Skeletal muscle tissue (tissue), 4 donors: ENCODE measurements around the gene SELENOS. TPM values are rescaled to one million over a fixed set of nuclear protein-coding genes. Genes with fewer than 3 reads are reported as not detected.
"Not testable (repeated sequence)": the region's sequence is repeated elsewhere in the genome, so short reads cannot be mapped to it uniquely, and the experiment has no call there.

Source experiments
- H3K27ac ChIP-seq: one replicate; pipeline ENCODE4 v1.7.0; 2013; ENCODE audit warnings: mild to moderate bottlenecking, low read depth, low read length, inconsistent platforms
- H3K27me3 ChIP-seq, 3 donors: one replicate each; pipeline ENCODE4 v1.7.0; 2013; ENCODE audit warnings: low read length in 3 of 3; ENCODE audit not compliant: control insufficient read depth in 3 of 3, insufficient read depth in 3 of 3
- H3K36me3 ChIP-seq, 3 donors: one replicate each; pipeline ENCODE4 v1.7.0; 2013; ENCODE audit warnings: low read length in 3 of 3; ENCODE audit not compliant: control insufficient read depth in 3 of 3, insufficient read depth in 3 of 3
- H3K4me1 ChIP-seq, 3 donors: one replicate each; pipeline ENCODE4 v1.7.0; 2013; ENCODE audit warnings: low read length in 3 of 3, mild to moderate bottlenecking in 3 of 3; ENCODE audit not compliant: control insufficient read depth in 3 of 3, insufficient read depth in 3 of 3
- H3K4me3 ChIP-seq, 3 donors: one replicate each; pipeline ENCODE4 v1.7.0; 2013; ENCODE audit warnings: low read length in 3 of 3
- H3K9ac ChIP-seq, 3 donors: one replicate each; pipeline ENCODE4 v1.7.0; 2013; ENCODE audit warnings: low read length in 3 of 3, mild to moderate bottlenecking in 3 of 3, moderate library complexity in 2 of 3, low read depth in 1 of 3
- H3K9me3 ChIP-seq, 3 donors: one replicate each; pipeline ENCODE4 v1.7.0; 2013; ENCODE audit warnings: low read length in 3 of 3; ENCODE audit not compliant: control insufficient read depth in 3 of 3
- total RNA-seq: library from RNA; depleted of rRNA; stranded (reverse); fragments of >200 nt; gene quantifications from one replicate; pipeline ENCODE4 v1.2.3, GENCODE V29; 2014
- donor health status: Osteomylitis.

SELENOS gene
- total RNA-seq, 1 donor from 2014 or later = 25.6 TPM

- peak overlapping the region in 1 of 3 donors; percentile 88 for H3K9ac ChIP-seq
- H3K27ac ChIP-seq = no peak overlapping the region
- H3K4me3 ChIP-seq = peak overlapping the region; percentile 83 to 98 (median 94)
These were observed 19.4 kb upstream of the SELENOS start for GRCh38 chr15:101296418-101297405.

DNA sequence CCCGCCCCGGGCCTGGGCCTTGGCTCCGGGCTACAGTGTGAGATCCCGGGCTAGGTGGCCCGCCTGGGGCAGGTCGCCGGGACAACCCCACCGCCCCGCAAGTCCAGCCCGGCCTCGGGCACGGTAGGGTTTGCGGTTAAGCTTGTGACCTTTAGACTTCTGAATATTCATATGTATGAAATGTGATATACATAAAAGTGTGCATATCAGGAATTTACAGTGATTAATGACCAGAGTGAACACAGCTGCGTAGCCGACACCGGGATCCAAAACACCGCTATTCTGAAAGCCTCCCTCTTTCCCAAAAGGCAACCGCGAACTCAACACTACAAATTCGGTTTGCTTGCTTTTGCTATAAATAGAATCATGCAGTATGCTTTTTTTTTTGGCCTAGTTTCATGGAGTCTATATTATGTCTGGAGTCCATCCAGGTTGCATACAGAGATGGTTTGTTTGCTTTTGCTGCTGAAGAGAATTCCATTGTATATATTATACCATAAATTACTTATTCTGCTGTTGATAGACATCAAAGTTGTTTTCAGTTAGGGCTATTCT is 18.4 kb upstream of the SELENOS start:
- Histone ChIP-seq H3K9me3 (no peaks in the 10 kb centered on the region), H3K36me3 (peaks cover 0 to 2% (median 0%) of the 10 kb centered on the region in 3 donors), H3K27me3 (no peaks in the 10 kb centered on the region), H3K4me1 (peaks cover 23 to 33% (median 24%) of the 10 kb centered on the region in 3 donors), H3K4me3 (peak overlapping the region; percentile 83 to 98 (median 94)), H3K27ac (peak overlapping the region; percentile 91), H3K9ac (peak overlapping the region; percentile 88 to 96 (median 96))

More at GRCh38 chr15:101296418-101297405, 19.4 kb upstream of the SELENOS start:
- H3K4me1 ChIP-seq = peaks cover 23 to 33% (median 24%) of the 10 kb centered on the region in 3 donors
- H3K9me3 ChIP-seq = no peaks in the 10 kb centered on the region
- H3K36me3 ChIP-seq = peaks cover 0 to 2% (median 0%) of the 10 kb centered on the region in 3 donors
- H3K27me3 ChIP-seq = no peaks in the 10 kb centered on the region

DNA sequence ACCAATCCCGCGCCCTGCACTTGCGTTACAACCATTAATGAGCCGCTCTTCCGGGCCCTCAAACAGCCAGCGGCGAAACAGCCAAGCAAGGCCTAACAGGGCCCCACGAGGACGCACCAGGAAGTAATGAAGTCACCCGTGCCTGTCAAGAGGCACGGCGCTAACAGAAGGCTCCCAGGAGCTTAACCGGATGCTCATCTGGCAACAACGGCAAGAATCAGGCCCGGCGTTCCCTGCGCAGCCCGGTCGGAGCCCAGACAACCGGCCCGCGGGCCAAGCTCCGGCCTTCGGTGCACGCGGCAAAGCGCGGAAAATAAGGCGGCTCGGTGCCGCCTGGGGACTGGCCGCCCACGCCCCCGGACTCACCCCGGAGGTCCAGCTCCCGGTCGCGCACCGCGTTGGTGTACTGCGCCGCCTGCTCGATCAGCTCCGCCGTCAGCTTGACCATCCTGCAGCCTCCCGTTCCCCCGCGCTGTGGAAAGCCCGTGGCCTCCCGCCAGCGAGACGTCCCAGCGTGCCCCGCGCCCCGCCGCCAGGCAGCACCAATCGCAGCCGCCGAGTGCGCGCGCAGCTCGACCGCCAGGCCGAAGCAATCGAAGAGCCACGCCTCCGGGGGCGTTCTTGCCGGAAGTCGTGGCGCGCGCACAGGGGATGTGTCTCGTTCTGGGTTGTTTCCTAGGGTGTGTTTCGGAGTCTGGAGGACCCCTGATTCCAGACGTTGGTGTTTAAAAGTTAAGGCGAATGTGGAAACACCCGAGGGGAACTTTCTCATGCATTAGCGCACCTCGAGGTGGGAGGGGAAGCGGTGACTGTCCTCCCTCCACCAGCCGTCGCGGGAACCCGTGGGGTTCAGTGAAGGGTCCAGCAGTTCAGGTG is 17.7 kb upstream of the SELENOS start, which contains the start of gene SNRPA1:
Gene SNRPA1 (minus strand): TSS at position 518 of the 876 bp plus-strand sequence. CDS start 70 bp downstream, at position 448.
- peak within 1 kb of the TSS; percentile 96 for H3K9ac ChIP-seq
- H3K27me3 ChIP-seq = no peaks in the 10 kb centered on the region

DNA sequence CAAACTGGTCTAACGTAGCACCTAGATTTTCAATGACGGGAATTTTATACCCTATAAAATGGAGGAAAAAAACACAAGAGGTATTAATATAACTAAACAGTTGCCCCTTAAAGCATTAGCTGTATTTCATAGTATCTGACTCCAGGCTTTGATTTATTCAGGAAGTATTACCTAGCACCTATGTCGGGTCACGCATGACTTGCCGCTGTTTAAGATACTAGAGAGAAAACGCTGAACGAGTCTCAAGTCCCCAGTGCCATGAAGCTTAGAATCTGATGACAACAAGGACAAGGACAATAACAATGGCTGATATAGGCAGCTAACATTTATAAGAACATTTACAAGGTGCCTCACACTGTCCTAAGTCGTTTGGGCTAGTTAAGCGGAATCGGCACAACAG is 15.8 kb upstream of the SELENOS start:
- no peaks in the 10 kb centered on the region for H3K27me3 ChIP-seq
- peak overlapping the region; percentile 12 to 96 (median 66) for H3K9ac ChIP-seq
- H3K4me3 ChIP-seq = peak overlapping the region; percentile 83 to 98 (median 94)
- H3K4me1 ChIP-seq = peaks cover 20 to 30% (median 28%) of the 10 kb centered on the region in 3 donors
- H3K27ac ChIP-seq = no peak overlapping the region
- peaks cover 0 to 5% (median 5%) of the 10 kb centered on the region in 3 donors for H3K36me3 ChIP-seq
- no peaks in the 10 kb centered on the region for H3K9me3 ChIP-seq

More for the DNA sequence above, 17.7 kb upstream of the SELENOS start, which contains the start of gene SNRPA1:
- peak within 1 kb of the TSS; percentile 83 to 98 (median 94) for H3K4me3 ChIP-seq
- H3K4me1 ChIP-seq = peaks cover 20 to 30% (median 24%) of the 10 kb centered on the region in 3 donors
- H3K9me3 ChIP-seq = no peaks in the 10 kb centered on the region
- peak within 1 kb of the TSS; percentile 91 for H3K27ac ChIP-seq
- H3K36me3 ChIP-seq = peaks cover 0 to 5% (median 5%) of the 10 kb centered on the region in 3 donors

GRCh38 chr15:101288905-101289513 is 11.7 kb upstream of the SELENOS start:
- H3K4me3 ChIP-seq = no peak overlapping the region
- H3K9me3 ChIP-seq = no peaks in the 10 kb centered on the region
- H3K4me1 ChIP-seq = peaks cover 13 to 19% (median 17%) of the 10 kb centered on the region in 3 donors
- H3K9ac ChIP-seq = no peak overlapping the region
- H3K36me3 ChIP-seq = peaks cover 24 to 32% (median 31%) of the 10 kb centered on the region in 3 donors
- H3K27ac ChIP-seq = no peak overlapping the region
- no peaks in the 10 kb centered on the region for H3K27me3 ChIP-seq

DNA sequence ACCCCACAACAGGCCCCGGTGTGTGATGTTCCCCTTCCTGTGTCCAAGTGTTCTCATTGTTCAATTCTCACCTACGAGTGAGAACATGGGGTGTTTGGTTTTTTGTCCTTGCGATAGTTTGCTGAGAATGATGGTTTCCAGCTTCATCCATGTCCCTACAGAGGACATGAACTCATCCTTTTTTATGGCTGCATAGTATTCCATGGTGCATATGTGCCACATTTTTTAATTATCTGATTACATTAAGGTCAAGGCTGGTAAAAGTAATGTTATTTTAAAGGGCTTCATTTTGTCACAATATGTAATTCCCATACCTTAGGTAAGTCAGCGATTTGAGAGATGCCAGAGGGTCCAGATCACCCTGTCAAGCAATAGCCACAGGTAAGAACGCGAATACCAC is 10.1 kb upstream of the SELENOS start:
- not testable (repeated sequence) for H3K4me3 ChIP-seq, H3K4me1 ChIP-seq, H3K9me3 ChIP-seq, H3K27me3 ChIP-seq, H3K9ac ChIP-seq, H3K27ac ChIP-seq
- H3K36me3 ChIP-seq = peaks cover 36 to 45% (median 43%) of the 10 kb centered on the region in 3 donors

DNA sequence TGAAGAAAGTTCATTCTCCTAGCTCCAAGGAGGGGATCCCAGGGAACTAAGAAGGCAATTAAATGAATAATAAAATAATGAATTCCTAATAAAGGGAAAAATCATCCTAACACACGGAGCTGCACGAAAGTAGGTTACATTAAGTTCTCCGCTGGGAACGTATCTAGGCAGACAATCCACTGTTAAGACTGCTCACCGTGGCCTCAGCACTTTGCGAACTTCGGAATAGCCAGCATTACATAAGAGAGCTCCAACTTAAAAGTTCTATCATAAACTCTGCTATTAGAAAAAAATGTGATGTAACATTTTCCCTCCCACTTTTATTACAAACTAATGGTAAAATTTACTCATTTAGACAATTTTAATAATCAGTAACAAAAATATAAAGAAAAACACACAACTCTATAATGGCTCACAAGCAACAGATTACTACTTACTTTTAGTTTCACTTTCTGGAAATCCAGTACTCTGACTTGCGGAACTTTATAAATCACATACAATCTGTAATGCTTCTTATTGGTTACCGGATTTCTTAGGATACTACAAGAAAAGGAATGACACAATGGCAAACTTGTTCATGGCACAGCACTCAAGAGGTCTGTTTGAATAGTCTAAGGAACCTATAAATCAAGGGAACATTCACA is 9.3 kb upstream of the SELENOS start:
- peaks cover 41 to 52% (median 49%) of the 10 kb centered on the region in 3 donors for H3K36me3 ChIP-seq
- H3K9ac ChIP-seq = no peak overlapping the region
- H3K27me3 ChIP-seq = no peaks in the 10 kb centered on the region
- H3K9me3 ChIP-seq = no peaks in the 10 kb centered on the region
- H3K4me1 ChIP-seq = peaks cover 0 to 3% (median 0%) of the 10 kb centered on the region in 3 donors
- H3K27ac ChIP-seq = no peak overlapping the region
- no peak overlapping the region for H3K4me3 ChIP-seq

DNA sequence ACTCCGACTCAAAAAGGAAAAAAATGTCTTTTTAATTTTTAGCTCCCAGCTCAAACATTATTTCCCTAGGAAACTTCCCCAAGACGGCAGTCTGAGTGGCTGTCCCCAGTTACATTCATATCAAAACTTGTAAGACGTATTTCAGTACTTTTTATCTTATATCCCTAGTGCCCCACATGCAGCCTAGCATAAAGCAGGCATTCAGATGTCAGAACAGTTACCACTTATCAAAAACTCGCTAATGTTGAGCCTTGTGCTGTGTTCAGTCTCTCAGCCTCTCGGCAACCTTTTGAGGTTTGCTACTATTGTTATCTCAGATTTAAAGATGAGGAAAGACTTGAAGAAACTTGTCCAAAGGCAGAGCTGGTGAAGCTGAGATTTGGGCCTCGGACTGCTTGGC is 6.6 kb upstream of the SELENOS start:
- H3K4me1 ChIP-seq = peaks cover 0 to 3% (median 0%) of the 10 kb centered on the region in 3 donors
- no peak overlapping the region for H3K27ac ChIP-seq
- H3K9me3 ChIP-seq = no peaks in the 10 kb centered on the region
- no peak overlapping the region for H3K4me3 ChIP-seq
- H3K36me3 ChIP-seq = peaks cover 53 to 60% (median 58%) of the 10 kb centered on the region in 3 donors
- no peaks in the 10 kb centered on the region for H3K27me3 ChIP-seq
- no peak overlapping the region for H3K9ac ChIP-seq
